H1 (cell line): ENCODE results near the gene LURAP1L. TPM values are rescaled to one million over a fixed set of nuclear protein-coding genes. Genes with fewer than 3 reads are reported as not detected.

Experiments used
- GTF2F1 ChIP-seq: IDR thresholded peaks from 2 replicates; pipeline ENCODE4 v1.6.1; 2012; ENCODE audit warnings: low read depth, low read length, improper control_type of control experiment, borderline replicate concordance
- HDAC6 ChIP-seq: IDR thresholded peaks from one replicate; pipeline ENCODE4 v1.7.1; 2012; ENCODE audit warnings: low read depth, mild to moderate bottlenecking, inconsistent platforms, low read length, moderate library complexity
- JUND ChIP-seq: IDR thresholded peaks from 2 replicates; pipeline ENCODE4 v1.6.1; 2011; ENCODE audit warnings: mild to moderate bottlenecking, improper control_type of control experiment, low read length
- KDM5A ChIP-seq: fragments of 200-600 bp; IDR thresholded peaks from 2 replicates; pipeline ENCODE4 v1.7.1; 2012; ENCODE audit warnings: mild to moderate bottlenecking, low read length, inconsistent platforms, mixed read lengths
- polyA plus RNA-seq, 7 experiments: library from polyadenylated mRNA; depleted of rRNA in 3 of 7; stranded (reverse) in 5 of 7; unstranded in 2 of 7; fragments of >200 nt in 5 of 7; fragments of 200-250 nt in 2 of 7; gene quantifications; 1 replicate in 5 of 7; 2 replicates in 1 of 7; 4 replicates in 1 of 7; pipeline versions ENCODE4 v1.2.1 to v1.2.3, GENCODE V29; 2011 to 2013; ENCODE audit warnings: missing spikeins in 2 of 7, mixed read lengths in 2 of 7
- total RNA-seq: library from RNA; stranded (reverse); fragmentation: NEBNext Ultra II Directional; extraction: Animal tissue kit (Norgen Biotek cat#: 25700); gene quantifications from 2 replicates; pipeline ENCODE4 v1.2.1, GENCODE V29; 2021
- TF ChIP-seq, protein P1 (sequence below), 3 experiments: IDR thresholded peaks; 1 replicate in 2 of 3; 2 replicates in 1 of 3; pipeline versions ENCODE4 v1.5.1 to v1.6.1; 2011; ENCODE audit warnings: low read length in 3 of 3, mild to moderate bottlenecking in 3 of 3, inconsistent platforms in 2 of 3, low read depth in 1 of 3, moderate library complexity in 1 of 3; ENCODE audit not compliant: insufficient read depth in 1 of 3; ENCODE audit errors: control extremely low read depth in 1 of 3

Gene LURAP1L
- total and polyA plus RNA-seq, 2 of the 8 experiments (the other 6 are each of a cell fraction or from before 2014, with no cell fraction given): 0.63 to 1.2 TPM

DNA sequence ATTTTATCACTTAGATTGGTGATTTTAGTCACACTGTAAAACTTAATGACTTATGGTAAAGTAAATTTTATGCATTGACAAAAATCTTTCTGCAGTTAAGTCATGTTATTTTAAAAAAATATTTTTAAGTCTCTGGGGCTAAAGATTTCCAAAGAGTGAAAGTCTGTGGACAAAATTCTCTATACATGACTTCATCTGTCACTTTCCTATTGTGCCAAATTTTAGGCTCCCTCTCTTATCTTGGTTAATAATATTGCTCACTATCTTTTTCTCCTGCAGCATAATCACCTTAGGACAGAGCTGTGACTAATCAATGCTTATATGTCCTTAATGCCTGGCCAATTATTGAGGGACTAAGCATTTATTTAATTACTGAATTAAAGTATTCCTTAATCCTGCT is 15.2 kb downstream of the LURAP1L start (continued):
- TF ChIP-seq, protein P1, sequence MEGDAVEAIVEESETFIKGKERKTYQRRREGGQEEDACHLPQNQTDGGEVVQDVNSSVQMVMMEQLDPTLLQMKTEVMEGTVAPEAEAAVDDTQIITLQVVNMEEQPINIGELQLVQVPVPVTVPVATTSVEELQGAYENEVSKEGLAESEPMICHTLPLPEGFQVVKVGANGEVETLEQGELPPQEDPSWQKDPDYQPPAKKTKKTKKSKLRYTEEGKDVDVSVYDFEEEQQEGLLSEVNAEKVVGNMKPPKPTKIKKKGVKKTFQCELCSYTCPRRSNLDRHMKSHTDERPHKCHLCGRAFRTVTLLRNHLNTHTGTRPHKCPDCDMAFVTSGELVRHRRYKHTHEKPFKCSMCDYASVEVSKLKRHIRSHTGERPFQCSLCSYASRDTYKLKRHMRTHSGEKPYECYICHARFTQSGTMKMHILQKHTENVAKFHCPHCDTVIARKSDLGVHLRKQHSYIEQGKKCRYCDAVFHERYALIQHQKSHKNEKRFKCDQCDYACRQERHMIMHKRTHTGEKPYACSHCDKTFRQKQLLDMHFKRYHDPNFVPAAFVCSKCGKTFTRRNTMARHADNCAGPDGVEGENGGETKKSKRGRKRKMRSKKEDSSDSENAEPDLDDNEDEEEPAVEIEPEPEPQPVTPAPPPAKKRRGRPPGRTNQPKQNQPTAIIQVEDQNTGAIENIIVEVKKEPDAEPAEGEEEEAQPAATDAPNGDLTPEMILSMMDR (IDR thresholded peaks at IDR 0.05; ENCODE audit: control extremely low read depth in 1 of 3, insufficient read depth in 1 of 3, low read depth in 1 of 3, low read length in 3 of 3): no peak
- TF ChIP-seq HDAC6: no peak
- no peak for TF ChIP-seq KDM5A
- TF ChIP-seq GTF2F1: no peak
- TF ChIP-seq JUND: no peak
